ENCODE measurements around the gene KRIT1.
"Not testable (repeated sequence)": the region's sequence is repeated elsewhere in the genome, so short reads cannot be mapped to it uniquely, and the experiment has no call there.

Gene KRIT1

GRCh38 chr7:92250603-92251002, 4.9 kb upstream of the KRIT1 start:
- in situ Hi-C loops (cut with MboI; ENCODE audit: low sequenced_read_pairs): no loop called here

DNA sequence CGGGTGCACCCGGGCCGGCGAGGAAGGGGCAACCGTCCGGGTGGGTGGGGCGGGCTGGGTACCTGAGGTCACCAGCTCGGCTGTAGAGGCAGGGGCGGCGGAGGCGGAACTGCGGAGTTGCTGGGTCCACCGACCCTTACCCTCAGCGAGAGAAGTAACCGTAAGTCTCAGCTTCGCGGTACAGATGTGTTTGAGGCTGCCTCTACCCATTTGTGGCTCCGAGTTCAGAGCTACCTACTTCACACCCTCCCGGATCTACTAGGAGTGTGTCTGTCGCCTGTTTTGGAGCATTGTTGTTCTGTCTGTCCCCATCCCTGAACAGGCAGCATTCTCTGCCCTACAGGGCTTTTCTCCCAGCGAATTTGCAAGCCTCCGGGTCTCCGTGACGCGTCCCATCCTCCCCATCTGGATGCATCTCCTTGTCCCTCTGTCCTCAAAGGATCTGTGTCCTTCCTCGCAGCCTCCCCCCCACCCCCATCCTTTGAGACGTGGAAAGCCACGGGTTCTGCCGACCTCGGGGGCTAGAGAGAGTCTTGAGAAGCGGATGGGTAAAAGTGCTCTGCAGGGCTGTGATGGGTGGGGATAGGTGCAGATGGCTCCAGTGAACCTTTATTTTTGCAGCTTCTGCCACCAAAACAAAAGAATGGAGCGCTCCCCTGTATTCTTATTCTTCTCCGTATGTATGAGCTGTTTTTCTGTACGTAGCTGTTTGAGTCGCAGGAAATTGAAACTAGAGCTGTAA, 817 bp upstream of the KRIT1 start:
- in situ Hi-C loops (cut with MboI; ENCODE audit: low sequenced_read_pairs): no loop called here

- in situ Hi-C loops (cut with MboI; ENCODE audit: low sequenced_read_pairs): no loop called here
These were observed 767 bp downstream of the KRIT1 start for GRCh38 chr7:92244808-92245486.

GRCh38 chr7:92242972-92243371, 2.7 kb downstream of the KRIT1 start:
- in situ Hi-C loops (cut with MboI; ENCODE audit: low sequenced_read_pairs): no loop called here

- in situ Hi-C loops (cut with MboI; ENCODE audit: low sequenced_read_pairs): no loop called here
These were observed 15.2 kb downstream of the KRIT1 start for GRCh38 chr7:92230547-92230946.

DNA sequence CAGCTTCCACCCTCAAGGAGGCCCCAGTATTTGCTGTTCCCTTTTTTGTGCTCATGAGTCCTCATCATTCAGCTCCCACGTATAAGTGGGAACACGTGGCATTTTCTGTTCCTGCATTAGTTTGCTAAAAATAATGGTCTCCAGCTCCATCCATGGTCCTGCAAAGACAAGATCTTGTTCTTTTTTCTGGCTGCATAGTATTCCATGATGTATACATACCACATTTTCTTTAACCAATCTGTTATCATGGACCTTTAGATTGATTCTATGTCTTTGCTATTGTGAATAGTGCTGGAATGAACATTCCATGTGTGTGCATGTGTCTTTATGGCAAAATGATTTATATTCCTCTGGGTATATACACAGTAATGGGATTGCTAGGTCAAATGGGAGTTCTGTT, 17.0 kb downstream of the KRIT1 start:
- in situ Hi-C loops (cut with MboI; ENCODE audit: low sequenced_read_pairs): no loop called here

GRCh38 chr7:92228100-92228499, 17.6 kb downstream of the KRIT1 start:
- in situ Hi-C loops (cut with MboI; ENCODE audit: low sequenced_read_pairs): no loop called here

GRCh38 chr7:92226981-92227380, 18.7 kb downstream of the KRIT1 start:
- in situ Hi-C loops (cut with MboI; ENCODE audit: low sequenced_read_pairs): no loop called here

DNA sequence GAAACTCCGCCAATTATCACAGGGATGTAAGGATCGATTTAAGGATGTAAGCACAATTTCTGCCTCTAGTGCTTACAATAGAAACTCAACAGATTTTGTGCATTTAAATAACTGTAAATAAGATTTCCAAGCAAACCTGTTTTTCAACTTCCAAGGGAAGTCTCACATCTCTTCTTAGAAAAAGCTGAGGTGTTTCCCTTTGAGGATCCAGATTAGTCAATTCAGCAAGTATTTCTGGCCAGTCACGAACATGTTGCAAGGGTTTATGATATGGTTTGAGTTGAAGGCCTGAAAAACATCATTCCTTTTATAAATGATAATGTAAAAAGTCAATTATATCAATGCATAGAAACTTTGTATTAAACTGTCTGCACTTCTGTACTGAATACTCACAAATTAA, 23.9 kb downstream of the KRIT1 start:
- in situ Hi-C loops (cut with MboI; ENCODE audit: low sequenced_read_pairs): no loop called here

DNA sequence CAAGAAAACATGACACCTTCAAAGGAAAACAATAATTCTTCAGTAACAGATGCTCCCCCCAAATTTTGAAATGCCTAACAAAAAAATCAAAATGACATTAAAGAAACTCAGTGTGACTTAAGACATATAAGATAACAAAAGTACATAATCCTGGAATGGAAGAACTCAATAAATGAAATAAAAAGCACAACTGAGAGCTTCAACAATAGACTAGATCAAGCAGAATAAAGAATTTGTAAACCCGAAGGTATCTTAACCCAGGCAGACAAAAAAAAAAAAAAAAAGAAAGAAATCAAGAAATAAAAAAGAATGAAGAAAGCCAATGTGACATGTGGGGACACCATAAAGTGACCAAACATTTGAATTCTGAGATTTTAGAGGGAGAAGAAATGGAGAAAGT, 39.0 kb downstream of the KRIT1 start:
- in situ Hi-C loops (cut with MboI; ENCODE audit: low sequenced_read_pairs): no loop called here

DNA sequence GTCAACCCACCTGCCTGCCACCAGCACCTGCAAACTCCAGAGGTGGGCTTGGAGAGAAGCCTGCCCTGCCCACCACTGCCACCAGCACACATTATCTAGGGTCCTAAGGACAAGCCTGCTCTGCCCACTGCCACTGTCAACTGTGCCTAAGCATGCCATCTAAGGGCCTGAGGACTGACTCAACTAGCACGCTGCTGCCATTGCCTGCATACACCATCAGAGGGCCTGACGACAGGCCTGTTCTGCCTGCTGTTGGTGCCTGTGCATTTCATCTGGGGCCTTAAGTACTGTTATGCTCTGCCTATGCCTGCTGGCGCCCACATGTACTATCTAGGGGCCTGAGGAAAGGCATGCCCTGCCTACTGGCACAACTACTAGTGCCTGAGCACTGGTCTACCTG, 39.7 kb downstream of the KRIT1 start:
- in situ Hi-C loops (cut with MboI; ENCODE audit: low sequenced_read_pairs): no loop called here

DNA sequence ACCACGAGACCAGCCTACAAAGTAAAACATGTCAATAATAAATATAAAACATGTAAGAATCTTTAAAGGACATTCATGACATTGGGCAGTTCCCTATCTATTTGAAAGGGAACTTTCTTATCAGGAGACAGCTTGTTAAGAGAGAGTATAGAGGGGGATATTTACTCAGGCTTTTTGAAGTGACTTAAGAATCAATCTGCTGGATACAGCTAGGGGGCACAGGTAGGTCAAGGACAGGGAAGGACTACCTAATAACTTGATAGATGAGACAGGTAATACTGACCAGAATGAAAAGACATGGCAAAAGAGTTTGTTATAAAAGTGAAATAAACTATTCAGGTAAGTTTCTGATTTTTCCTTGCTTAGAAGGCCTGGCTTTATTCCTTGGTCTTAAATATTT, 44.9 kb downstream of the KRIT1 start:
- in situ Hi-C loops (cut with MboI; ENCODE audit: low sequenced_read_pairs): no loop called here

DNA sequence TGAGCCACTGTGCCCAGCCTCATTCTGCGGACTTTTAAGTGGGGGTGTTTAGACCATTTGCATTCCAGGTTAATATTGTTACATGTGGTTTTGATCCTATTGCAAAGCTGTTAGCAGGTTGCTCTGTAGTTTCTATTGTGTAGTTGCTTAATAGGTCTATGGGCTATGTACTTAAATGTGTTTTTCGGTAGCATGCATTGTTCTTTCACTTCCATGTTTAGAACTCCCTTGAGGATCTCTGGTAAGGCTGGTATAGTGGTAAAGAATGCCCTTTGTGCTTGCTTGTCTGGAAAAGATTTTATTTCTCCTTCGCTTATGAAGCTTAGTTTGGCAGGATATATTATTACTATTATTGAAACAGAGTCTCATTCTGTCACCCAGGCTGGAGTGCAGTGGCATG, 53.4 kb downstream of the KRIT1 start:
- in situ Hi-C loops (cut with MboI; ENCODE audit: low sequenced_read_pairs): no loop called here

GRCh38 chr7:92189246-92189645, 56.5 kb downstream of the KRIT1 start:
- in situ Hi-C loops (cut with MboI; ENCODE audit: low sequenced_read_pairs): not testable (repeated sequence)

DNA sequence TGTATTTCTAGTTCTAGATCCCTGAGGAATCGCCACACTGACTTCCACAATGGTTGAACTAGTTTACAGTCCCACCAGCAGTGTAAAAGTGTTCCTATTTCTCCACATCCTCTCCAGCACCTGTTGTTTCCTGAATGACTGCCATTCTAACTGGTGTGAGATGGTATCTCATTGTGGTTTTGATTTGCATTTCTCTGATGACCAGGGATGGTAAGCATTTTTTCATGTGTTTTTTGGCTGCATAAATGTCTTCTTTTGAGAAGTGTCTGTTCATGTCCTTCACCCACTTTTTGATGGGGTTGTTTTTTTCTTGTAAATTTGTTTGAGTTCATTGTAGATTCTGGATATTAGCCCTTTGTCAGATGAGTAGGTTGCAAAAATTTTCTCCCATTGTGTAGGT, 61.4 kb downstream of the KRIT1 start:
- in situ Hi-C loops (cut with MboI; ENCODE audit: low sequenced_read_pairs): not testable (repeated sequence)

DNA sequence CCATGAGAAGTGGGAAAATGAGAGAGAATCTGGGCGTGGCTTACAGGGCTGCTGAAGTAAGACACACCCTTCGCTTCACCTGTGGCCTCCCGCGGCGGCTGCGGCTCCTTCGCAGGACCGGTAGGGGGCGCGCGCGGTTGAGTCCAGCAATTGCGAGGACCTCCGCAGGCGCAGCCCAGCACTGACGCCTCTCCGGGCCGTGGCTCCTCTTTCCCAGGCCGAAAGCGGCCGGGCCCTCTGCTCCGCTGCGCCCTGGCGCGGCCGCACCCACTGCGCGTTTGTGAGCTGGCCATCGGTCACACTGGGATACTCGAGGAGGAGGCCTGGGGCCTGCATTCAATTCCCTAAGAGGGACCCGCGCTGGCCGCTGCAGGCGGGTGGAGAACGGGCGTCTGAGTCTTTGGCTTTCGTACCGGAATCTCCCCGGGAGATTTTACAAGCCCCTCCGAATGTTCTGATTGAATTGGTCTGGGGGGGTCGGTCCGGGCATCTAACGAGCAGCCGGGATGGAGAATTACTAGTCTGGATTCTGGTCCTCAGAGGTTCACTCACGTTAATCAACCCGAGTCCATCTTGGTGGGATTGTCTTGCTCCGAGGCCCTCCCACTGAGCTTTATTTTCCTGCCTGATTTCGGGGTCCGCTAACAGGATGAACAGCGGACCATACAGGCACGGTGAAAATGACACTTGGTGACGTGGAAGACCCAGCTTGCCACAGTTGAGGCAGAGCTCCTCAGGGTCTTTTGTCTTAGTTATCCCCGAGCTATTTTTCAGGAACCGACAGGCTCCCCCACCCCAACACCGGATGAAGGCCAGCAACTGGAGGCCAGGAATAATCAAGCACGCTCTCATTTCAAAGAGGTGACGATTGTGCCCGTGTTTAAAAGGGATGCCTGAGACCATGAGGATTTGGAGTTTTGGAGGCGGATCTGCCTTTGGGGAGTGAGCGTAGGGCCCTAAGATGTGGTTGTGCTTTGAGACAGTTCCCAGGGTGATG, 66.5 kb downstream of the KRIT1 start, which contains the start of gene LRRD1:
TSS of gene LRRD1 (minus strand) at position 215 of the 997 bp plus-strand sequence. CDS start 13,940 bp downstream, outside the sequence.
- in situ Hi-C loops (cut with MboI; ENCODE audit: low sequenced_read_pairs): no loop called here

- in situ Hi-C loops (cut with MboI; ENCODE audit: low sequenced_read_pairs): no loop called here
These were observed 68.4 kb downstream of the KRIT1 start for GRCh38 chr7:92177362-92177761.

- in situ Hi-C loops (cut with MboI; ENCODE audit: low sequenced_read_pairs): not testable (repeated sequence)
These were observed 76.2 kb downstream of the KRIT1 start for GRCh38 chr7:92169529-92169928.

DNA sequence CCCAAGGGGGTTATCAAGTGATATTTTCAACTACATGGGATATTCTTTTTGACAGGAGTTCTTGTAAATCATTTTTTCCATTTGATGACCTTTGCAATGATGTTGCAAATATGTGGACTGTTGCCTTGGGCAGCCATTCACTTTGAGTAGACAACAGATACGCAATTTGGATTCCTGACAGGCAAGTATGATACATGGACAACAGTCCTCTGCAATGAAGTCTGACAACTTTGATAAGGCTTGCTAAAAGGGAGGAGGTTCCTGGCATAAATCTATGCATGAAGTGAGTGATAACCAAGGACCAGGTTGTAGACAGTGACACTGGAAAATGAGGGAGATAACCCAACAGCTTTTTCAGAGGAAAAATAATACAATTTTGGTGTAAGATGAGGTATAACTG, 84.4 kb downstream of the KRIT1 start:
- in situ Hi-C loops (cut with MboI; ENCODE audit: low sequenced_read_pairs): no loop called here

- in situ Hi-C loops (cut with MboI; ENCODE audit: low sequenced_read_pairs): no loop called here
These were observed 86.8 kb downstream of the KRIT1 start for GRCh38 chr7:92158660-92159575.
